Loucy (cell line): Measurements from ENCODE around the gene WIPI1.

Experiments
- H2AFZ ChIP-seq: fragments of 200-600 bp; sonication (generic); 2 replicates; pipeline ENCODE4 v1.6.0; 2016; ENCODE audit warnings: antibody characterized with exemption, mild to moderate bottlenecking, low read length, moderate library complexity
- H3F3A ChIP-seq: fragments of 200-600 bp; 2 replicates; pipeline ENCODE4 v1.6.0; 2016; ENCODE audit warnings: antibody characterized with exemption, low read depth, mild to moderate bottlenecking
- H3K27me3 ChIP-seq: fragments of 200-600 bp; sonication (generic); 2 replicates; pipeline ENCODE4 v1.6.1; 2014; ENCODE audit warnings: low read length, mild to moderate bottlenecking; ENCODE audit not compliant: insufficient read depth, poor library complexity, severe bottlenecking
- H3K36me3 ChIP-seq: fragments of 200-600 bp; sonication (generic); 2 replicates; pipeline ENCODE4 v1.6.1; 2016; ENCODE audit warnings: low read length; ENCODE audit not compliant: insufficient read depth
- H3K4me1 ChIP-seq: fragments of 200-600 bp; sonication (generic); 2 replicates; pipeline ENCODE4 v1.5.1; 2014; ENCODE audit warnings: low read length, mild to moderate bottlenecking; ENCODE audit not compliant: insufficient read depth, poor library complexity, severe bottlenecking
- H3K4me2 ChIP-seq: fragments of 200-600 bp; sonication (generic); 2 replicates; pipeline ENCODE4 v1.6.0; 2014; ENCODE audit warnings: antibody characterized with exemption, low read length, low read depth, mild to moderate bottlenecking; ENCODE audit not compliant: poor library complexity, severe bottlenecking
- H3K4me3 ChIP-seq: fragments of 200-600 bp; sonication (generic); 2 replicates; pipeline ENCODE4 v1.5.1; 2014; ENCODE audit warnings: low read length, mild to moderate bottlenecking, mixed read lengths; ENCODE audit not compliant: poor library complexity, severe bottlenecking
- H3K79me2 ChIP-seq: fragments of 200-600 bp; sonication (generic); 2 replicates; pipeline ENCODE4 v1.6.1; 2014; ENCODE audit warnings: low read length; ENCODE audit not compliant: insufficient read depth
- H3K9ac ChIP-seq: fragments of 200-600 bp; sonication (generic); 2 replicates; pipeline ENCODE4 v1.6.0; 2014; ENCODE audit warnings: mild to moderate bottlenecking, low read depth, low read length, moderate library complexity; ENCODE audit not compliant: poor library complexity, severe bottlenecking
- H3K9me2 ChIP-seq: fragments of 200-600 bp; sonication (generic); replicated peaks from 2 replicates; pipeline ENCODE4 v1.6.1; 2016; ENCODE audit warnings: low read depth, low read length, mixed read lengths
- H3K9me3 ChIP-seq: fragments of 200-600 bp; sonication (generic); 2 replicates; pipeline ENCODE4 v1.6.1; 2014; ENCODE audit warnings: mild to moderate bottlenecking, antibody characterized with exemption, low read length, low read depth; ENCODE audit not compliant: insufficient read depth
- H4K20me1 ChIP-seq: fragments of 200-600 bp; sonication (generic); 2 replicates; pipeline ENCODE4 v1.6.0; 2014; ENCODE audit warnings: antibody characterized with exemption, low read length, mild to moderate bottlenecking; ENCODE audit not compliant: insufficient read depth, poor library complexity, severe bottlenecking
- EZH2phosphoT487 ChIP-seq: fragments of 200-600 bp; IDR thresholded peaks from 2 replicates; pipeline ENCODE4 v1.6.1; 2018; ENCODE audit warnings: antibody characterized with exemption, mild to moderate bottlenecking, moderate library complexity, borderline replicate concordance
- TF ChIP-seq, protein P1 (sequence below): fragments of 200-600 bp; sonication (generic); conservative IDR thresholded peaks from 2 replicates; pipeline ENCODE4 v1.5.1; 2014; ENCODE audit warnings: mild to moderate bottlenecking, antibody characterized with exemption, low read length

Gene WIPI1

DNA sequence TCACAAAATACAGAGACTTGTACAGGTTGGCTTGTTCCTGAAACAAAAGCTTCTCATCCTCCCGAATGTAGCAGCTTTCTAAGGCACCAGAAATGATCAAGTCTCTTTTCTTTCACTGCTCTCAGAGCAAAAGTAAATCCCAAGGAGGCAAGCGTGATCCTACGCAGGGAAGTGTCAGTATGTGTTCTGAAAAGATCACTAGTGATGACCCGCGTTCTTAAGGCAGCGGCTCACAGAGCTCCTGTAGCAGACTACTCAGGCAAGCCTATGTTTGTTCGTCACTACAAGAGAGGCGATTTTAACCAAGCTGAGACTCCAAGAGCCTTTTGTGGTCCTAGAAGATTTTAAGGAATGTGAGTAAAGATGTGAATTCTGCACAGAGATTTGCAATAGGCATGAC, 34.5 kb downstream of the WIPI1 start:
- H3K9me3 ChIP-seq: no peaks in the 10 kb centered on the region
- H3K9me2 ChIP-seq: no peaks in the 10 kb centered on the region
- H3K27me3 ChIP-seq: no peaks in the 10 kb centered on the region
- H3F3A ChIP-seq: no peaks in the 10 kb centered on the region
- no peaks in the 10 kb centered on the region for H3K79me2 ChIP-seq
- H3K4me3 ChIP-seq: no peak overlapping the region
- H3K36me3 ChIP-seq: no peaks in the 10 kb centered on the region
- no peak overlapping the region for H2AFZ ChIP-seq
- H3K4me1 ChIP-seq: no peaks in the 10 kb centered on the region
- H4K20me1 ChIP-seq: no peaks in the 10 kb centered on the region
- TF ChIP-seq, protein P1, sequence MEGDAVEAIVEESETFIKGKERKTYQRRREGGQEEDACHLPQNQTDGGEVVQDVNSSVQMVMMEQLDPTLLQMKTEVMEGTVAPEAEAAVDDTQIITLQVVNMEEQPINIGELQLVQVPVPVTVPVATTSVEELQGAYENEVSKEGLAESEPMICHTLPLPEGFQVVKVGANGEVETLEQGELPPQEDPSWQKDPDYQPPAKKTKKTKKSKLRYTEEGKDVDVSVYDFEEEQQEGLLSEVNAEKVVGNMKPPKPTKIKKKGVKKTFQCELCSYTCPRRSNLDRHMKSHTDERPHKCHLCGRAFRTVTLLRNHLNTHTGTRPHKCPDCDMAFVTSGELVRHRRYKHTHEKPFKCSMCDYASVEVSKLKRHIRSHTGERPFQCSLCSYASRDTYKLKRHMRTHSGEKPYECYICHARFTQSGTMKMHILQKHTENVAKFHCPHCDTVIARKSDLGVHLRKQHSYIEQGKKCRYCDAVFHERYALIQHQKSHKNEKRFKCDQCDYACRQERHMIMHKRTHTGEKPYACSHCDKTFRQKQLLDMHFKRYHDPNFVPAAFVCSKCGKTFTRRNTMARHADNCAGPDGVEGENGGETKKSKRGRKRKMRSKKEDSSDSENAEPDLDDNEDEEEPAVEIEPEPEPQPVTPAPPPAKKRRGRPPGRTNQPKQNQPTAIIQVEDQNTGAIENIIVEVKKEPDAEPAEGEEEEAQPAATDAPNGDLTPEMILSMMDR: no peak
- no peak for TF ChIP-seq EZH2phosphoT487
- no peak overlapping the region for H3K9ac ChIP-seq
- no peak overlapping the region for H3K4me2 ChIP-seq

DNA sequence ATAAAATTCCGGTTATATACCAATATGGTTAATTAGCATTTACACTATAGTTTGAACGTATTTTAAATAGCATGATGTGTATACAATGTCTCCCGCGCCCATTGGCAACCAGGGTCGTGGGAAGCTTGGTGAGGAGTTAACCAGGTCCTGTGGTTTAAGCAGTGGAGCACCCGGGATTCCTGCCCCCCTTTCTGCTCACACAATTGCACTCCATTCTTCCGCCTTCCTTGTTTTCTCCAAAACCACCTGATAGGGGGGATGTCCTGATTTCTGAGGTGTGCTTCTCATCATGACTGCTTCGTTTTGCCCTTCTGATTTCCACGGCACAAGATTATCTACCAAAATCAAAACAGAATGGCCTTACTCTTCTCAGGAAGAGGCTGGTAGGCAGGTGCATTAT, 35.8 kb downstream of the WIPI1 start:
- Histone ChIP-seq H2AFZ (no peak overlapping the region), H3K27me3 (no peaks in the 10 kb centered on the region), H3K9ac (no peak overlapping the region), H3K36me3 (no peaks in the 10 kb centered on the region), H3K9me2 (no peaks in the 10 kb centered on the region), H3F3A (no peaks in the 10 kb centered on the region), H3K4me3 (no peak overlapping the region), H3K79me2 (no peaks in the 10 kb centered on the region), H3K9me3 (no peaks in the 10 kb centered on the region), H3K4me1 (no peaks in the 10 kb centered on the region), H3K4me2 (no peak overlapping the region), H4K20me1 (no peaks in the 10 kb centered on the region)
- TF ChIP-seq, protein P1: no peak
- no peak for TF ChIP-seq EZH2phosphoT487

DNA sequence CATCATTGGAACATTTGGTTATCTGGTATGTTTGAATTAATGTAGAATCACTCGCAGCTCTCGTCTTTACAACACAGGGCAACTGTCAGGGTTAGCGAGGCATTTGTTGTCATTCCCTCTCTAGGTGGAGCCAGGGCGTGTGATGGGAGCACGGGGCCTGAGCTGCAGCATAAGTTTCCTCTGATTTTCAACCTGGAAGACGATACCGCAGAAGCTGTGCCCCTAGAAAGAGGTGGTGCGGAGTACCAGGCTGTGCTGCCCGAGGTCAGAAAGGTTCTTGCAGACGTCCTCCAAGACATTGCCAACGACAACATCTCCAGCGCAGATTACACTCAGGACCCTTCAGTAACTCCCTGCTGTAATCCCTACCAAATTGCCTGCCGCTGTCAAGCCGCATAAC, 37.2 kb downstream of the WIPI1 start:
- no peak for TF ChIP-seq EZH2phosphoT487
- TF ChIP-seq, protein P1: no peak
- no peaks in the 10 kb centered on the region for H4K20me1 ChIP-seq
- no peaks in the 10 kb centered on the region for H3K4me1 ChIP-seq
- no peaks in the 10 kb centered on the region for H3K79me2 ChIP-seq
- no peak overlapping the region for H2AFZ ChIP-seq
- no peak overlapping the region for H3K4me2 ChIP-seq
- no peaks in the 10 kb centered on the region for H3K27me3 ChIP-seq
- H3K9me2 ChIP-seq: no peaks in the 10 kb centered on the region
- no peaks in the 10 kb centered on the region for H3K36me3 ChIP-seq
- H3K4me3 ChIP-seq: no peak overlapping the region
- H3K9me3 ChIP-seq: no peaks in the 10 kb centered on the region
- no peak overlapping the region for H3K9ac ChIP-seq
- no peaks in the 10 kb centered on the region for H3F3A ChIP-seq
